ENCODE results near the gene RPL36AL. TPM values are rescaled to one million over a fixed set of nuclear protein-coding genes. Genes with fewer than 3 reads are reported as not detected.
A peak's percentile ranks its signal among the peaks of the same experiment; 100 is the strongest.

Gene RPL36AL
- total and polyA plus RNA-seq, 4 donors, result 117 to 729 (median 251) TPM

GRCh38 chr14:49593016-49593415, 27.4 kb downstream of the RPL36AL start:
- no peak for DNase-seq
- no peaks in the 10 kb centered on the region for H3K9me3 ChIP-seq (ENCODE audit: control insufficient read depth in 4 of 4, insufficient read depth in 3 of 4, low read length in 3 of 4)
- ATAC-seq (ENCODE audit: insufficient read depth, low FRiP score), result no peak
- H3K27ac ChIP-seq (ENCODE audit: low read depth in 1 of 2, low read length in 1 of 2), result no peak overlapping the region
- 82 to 85% methylated on average over 3 of the region's 3 CpGs for WGBS, 2 donors
- peaks cover 1 to 17% (median 10%) of the 10 kb centered on the region in 5 donors for H3K4me1 ChIP-seq (ENCODE audit: control insufficient read depth in 5 of 5, insufficient read depth in 5 of 5, low read length in 5 of 5)
- H3K4me3 ChIP-seq, result no peak overlapping the region
- no peak for TF ChIP-seq CTCF (IDR thresholded peaks at IDR 0.05; ENCODE audit: control extremely low read depth, extremely low read depth)
- H3K9ac ChIP-seq (ENCODE audit: insufficient read depth in 1 of 2, low read length in 2 of 2), result no peak overlapping the region
- no peaks in the 10 kb centered on the region for H3K27me3 ChIP-seq (ENCODE audit: control insufficient read depth in 3 of 3, insufficient read depth in 3 of 3, low read length in 2 of 3)
- H3K36me3 ChIP-seq (ENCODE audit: control insufficient read depth in 4 of 4, insufficient read depth in 4 of 4, low read length in 4 of 4), result no peaks in the 10 kb centered on the region

GRCh38 chr14:49589387-49589786, 31.0 kb downstream of the RPL36AL start:
- DNase-seq, result no peak
- 91 to 94% methylated on average over 3 of the region's 3 CpGs for WGBS, 2 donors
- no peaks in the 10 kb centered on the region for H3K27me3 ChIP-seq (ENCODE audit: control insufficient read depth in 3 of 3, insufficient read depth in 3 of 3, low read length in 2 of 3)
- no peak overlapping the region for H3K27ac ChIP-seq (ENCODE audit: low read depth in 1 of 2, low read length in 1 of 2)
- peaks cover 0 to 2% (median under 1%) of the 10 kb centered on the region in 4 donors for H3K36me3 ChIP-seq (ENCODE audit: control insufficient read depth in 4 of 4, insufficient read depth in 4 of 4, low read length in 4 of 4)
- no peak for TF ChIP-seq CTCF (IDR thresholded peaks at IDR 0.05; ENCODE audit: control extremely low read depth, extremely low read depth)
- H3K4me1 ChIP-seq (ENCODE audit: control insufficient read depth in 5 of 5, insufficient read depth in 5 of 5, low read length in 5 of 5), result peaks cover under 1 to 17% (median 6%) of the 10 kb centered on the region in 5 donors
- no peak overlapping the region for H3K4me3 ChIP-seq
- H3K9ac ChIP-seq (ENCODE audit: insufficient read depth in 1 of 2, low read length in 2 of 2), result no peak overlapping the region
- no peak for ATAC-seq (ENCODE audit: insufficient read depth, low FRiP score)
- no peaks in the 10 kb centered on the region for H3K9me3 ChIP-seq (ENCODE audit: control insufficient read depth in 4 of 4, insufficient read depth in 3 of 4, low read length in 3 of 4)

GRCh38 chr14:49586673-49587460, 33.6 kb downstream of the RPL36AL start:
- H3K9ac ChIP-seq (ENCODE audit: insufficient read depth in 1 of 2, low read length in 2 of 2), result peak overlapping the region; percentile 17 to 58
- WGBS, 2 donors, result 1 to 3% methylated on average over 11 to 12 of the region's 21 CpGs

More at GRCh38 chr14:49586673-49587460, 33.6 kb downstream of the RPL36AL start:
- peaks cover 9 to 20% (median 15%) of the 10 kb centered on the region in 4 donors for H3K36me3 ChIP-seq (ENCODE audit: control insufficient read depth in 4 of 4, insufficient read depth in 4 of 4, low read length in 4 of 4)
- no peaks in the 10 kb centered on the region for H3K9me3 ChIP-seq (ENCODE audit: control insufficient read depth in 4 of 4, insufficient read depth in 3 of 4, low read length in 3 of 4)
- H3K27me3 ChIP-seq (ENCODE audit: control insufficient read depth in 3 of 3, insufficient read depth in 3 of 3, low read length in 2 of 3), result no peaks in the 10 kb centered on the region
- H3K4me3 ChIP-seq, result no peak overlapping the region
- H3K4me1 ChIP-seq (ENCODE audit: control insufficient read depth in 5 of 5, insufficient read depth in 5 of 5, low read length in 5 of 5), result peaks cover 0 to 19% (median 9%) of the 10 kb centered on the region in 5 donors
- DNase-seq (peak; percentile 54 to 88 (median 82)), ATAC-seq (ENCODE audit: insufficient read depth, low FRiP score) (peak; percentile 61)
- TF ChIP-seq CTCF (IDR thresholded peaks at IDR 0.05; ENCODE audit: control extremely low read depth, extremely low read depth), result peak; percentile 69
- peak overlapping the region; percentile 69 to 81 for H3K27ac ChIP-seq (ENCODE audit: low read depth in 1 of 2, low read length in 1 of 2)

All from lung (tissue), 12 donors.